Measurements from ENCODE around the gene UQCC3.

The UQCC3 gene

DNA sequence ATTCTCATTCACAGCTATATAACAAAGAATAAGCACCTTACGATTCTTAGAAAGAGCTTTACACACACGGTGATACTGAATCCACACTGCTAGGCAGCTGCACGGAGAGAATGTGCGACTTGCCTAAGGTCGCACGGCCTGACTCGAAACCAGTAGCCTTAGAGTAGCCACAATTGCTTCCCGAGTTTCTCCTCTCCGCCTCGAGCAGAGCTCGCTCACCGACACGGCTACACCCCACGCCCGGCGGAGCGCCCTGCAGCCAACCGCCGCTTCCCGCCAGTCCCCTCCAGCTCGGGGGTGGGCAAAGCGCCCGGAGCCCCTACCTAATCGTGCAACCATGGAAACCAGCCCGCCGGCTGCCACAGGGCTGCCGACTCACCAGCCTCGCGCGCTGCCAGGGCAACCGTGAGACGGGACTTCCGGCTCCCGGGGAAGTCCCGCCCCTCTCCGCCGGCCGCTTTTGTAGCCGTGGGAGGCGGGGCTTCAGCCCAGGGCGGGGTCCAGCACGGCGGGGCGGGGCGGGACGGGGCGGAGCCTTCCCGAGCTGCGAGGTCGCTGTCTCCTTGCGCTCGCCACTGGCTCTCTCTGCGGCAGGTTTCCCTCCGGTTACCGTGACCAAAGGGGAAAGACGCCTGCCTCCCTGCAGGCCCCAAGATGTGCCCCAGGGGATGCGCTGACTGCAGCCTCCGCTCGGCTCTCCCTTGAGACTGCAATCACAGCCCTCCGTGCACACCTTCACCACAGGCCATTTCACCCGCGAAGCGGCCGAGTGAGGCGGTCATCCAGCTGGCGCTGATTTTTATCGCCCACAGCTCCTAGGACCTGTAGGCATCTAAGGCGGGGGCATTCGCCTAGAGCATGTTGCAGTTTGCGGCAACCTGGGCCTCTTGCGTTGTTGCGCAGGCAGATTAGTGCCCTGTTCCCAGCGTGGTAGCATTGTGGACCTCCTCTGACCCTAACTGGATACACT is 34.7 kb downstream of the UQCC3 start:
- peak overlapping the region; percentile 97 for H3K4me2 ChIP-seq (ENCODE audit: insufficient read depth, low read length)
- peak; percentile 78 for ATAC-seq (ENCODE audit: insufficient read depth, low read depth)
- peak overlapping the region; percentile 94 for H2AFZ ChIP-seq (ENCODE audit: low read depth, low read length)
- DNase-seq: peak; percentile 97
- no peaks in the 10 kb centered on the region for H3K9me3 ChIP-seq (ENCODE audit: insufficient read depth, low read length, severe bottlenecking)
- H3K27ac ChIP-seq (ENCODE audit: low read length): peak overlapping the region; percentile 96
- H3K4me3 ChIP-seq (ENCODE audit: low read depth in 1 of 2, low read length in 2 of 2): peak overlapping the region; percentile 44 to 88
- TF ChIP-seq EZH2 (IDR thresholded peaks at IDR 0.05; ENCODE audit: borderline replicate concordance, low read depth, low read length, severe bottlenecking): no peak
- TF ChIP-seq, protein P1, sequence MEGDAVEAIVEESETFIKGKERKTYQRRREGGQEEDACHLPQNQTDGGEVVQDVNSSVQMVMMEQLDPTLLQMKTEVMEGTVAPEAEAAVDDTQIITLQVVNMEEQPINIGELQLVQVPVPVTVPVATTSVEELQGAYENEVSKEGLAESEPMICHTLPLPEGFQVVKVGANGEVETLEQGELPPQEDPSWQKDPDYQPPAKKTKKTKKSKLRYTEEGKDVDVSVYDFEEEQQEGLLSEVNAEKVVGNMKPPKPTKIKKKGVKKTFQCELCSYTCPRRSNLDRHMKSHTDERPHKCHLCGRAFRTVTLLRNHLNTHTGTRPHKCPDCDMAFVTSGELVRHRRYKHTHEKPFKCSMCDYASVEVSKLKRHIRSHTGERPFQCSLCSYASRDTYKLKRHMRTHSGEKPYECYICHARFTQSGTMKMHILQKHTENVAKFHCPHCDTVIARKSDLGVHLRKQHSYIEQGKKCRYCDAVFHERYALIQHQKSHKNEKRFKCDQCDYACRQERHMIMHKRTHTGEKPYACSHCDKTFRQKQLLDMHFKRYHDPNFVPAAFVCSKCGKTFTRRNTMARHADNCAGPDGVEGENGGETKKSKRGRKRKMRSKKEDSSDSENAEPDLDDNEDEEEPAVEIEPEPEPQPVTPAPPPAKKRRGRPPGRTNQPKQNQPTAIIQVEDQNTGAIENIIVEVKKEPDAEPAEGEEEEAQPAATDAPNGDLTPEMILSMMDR (IDR thresholded peaks at IDR 0.05; ENCODE audit: borderline replicate concordance, extremely low read depth, low read length, poor library complexity, severe bottlenecking): no peak
- H3K36me3 ChIP-seq (ENCODE audit: insufficient read depth, low read length): peaks cover 14% of the 10 kb centered on the region
- peaks cover 52% of the 10 kb centered on the region for H3K4me1 ChIP-seq (ENCODE audit: insufficient read depth, low read length)
- H3K79me2 ChIP-seq (ENCODE audit: insufficient read depth, low read length): peaks cover 22% of the 10 kb centered on the region
- H4K20me1 ChIP-seq (ENCODE audit: insufficient read depth, low read length): no peaks in the 10 kb centered on the region
- H3K27me3 ChIP-seq (ENCODE audit: insufficient read depth, low read length, poor library complexity): no peaks in the 10 kb centered on the region
- H3K9ac ChIP-seq (ENCODE audit: low read depth, low read length): peak overlapping the region; percentile 83

DNA sequence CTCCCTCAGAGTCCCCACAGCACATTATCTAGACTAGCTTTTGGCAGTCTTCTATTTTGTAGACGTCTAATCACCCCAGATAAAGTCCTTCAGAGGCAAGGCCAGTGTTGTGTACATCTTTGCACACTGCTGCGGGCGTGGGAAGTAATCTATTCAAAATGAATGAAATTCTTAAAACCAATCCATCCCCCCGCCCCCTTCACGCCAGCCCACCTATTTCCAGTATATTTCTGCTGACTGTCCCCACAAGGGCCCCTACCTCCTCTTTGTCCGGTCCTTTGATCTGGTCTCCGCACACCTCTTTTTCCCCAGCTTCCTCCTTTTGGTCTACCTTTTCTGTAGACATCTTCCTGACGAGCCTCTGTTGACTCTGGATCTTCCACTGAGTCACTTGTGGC is 35.4 kb downstream of the UQCC3 start:
- no peaks in the 10 kb centered on the region for H4K20me1 ChIP-seq (ENCODE audit: insufficient read depth, low read length)
- H2AFZ ChIP-seq (ENCODE audit: low read depth, low read length): peak overlapping the region; percentile 80
- DNase-seq (no peak), ATAC-seq (ENCODE audit: insufficient read depth, low read depth) (no peak)
- H3K27ac ChIP-seq (ENCODE audit: low read length): peak overlapping the region; percentile 72
- peak overlapping the region; percentile 97 for H3K4me2 ChIP-seq (ENCODE audit: insufficient read depth, low read length)
- peaks cover 22% of the 10 kb centered on the region for H3K79me2 ChIP-seq (ENCODE audit: insufficient read depth, low read length)
- H3K36me3 ChIP-seq (ENCODE audit: insufficient read depth, low read length): peaks cover 19% of the 10 kb centered on the region
- H3K9me3 ChIP-seq (ENCODE audit: insufficient read depth, low read length, severe bottlenecking): no peaks in the 10 kb centered on the region
- peak overlapping the region in 1 of 2 experiments; percentile 88; a peak in 2 of 4 replicates for H3K4me3 ChIP-seq (ENCODE audit: low read depth in 1 of 2, low read length in 2 of 2)
- peak overlapping the region; percentile 83 for H3K9ac ChIP-seq (ENCODE audit: low read depth, low read length)
- H3K27me3 ChIP-seq (ENCODE audit: insufficient read depth, low read length, poor library complexity): no peaks in the 10 kb centered on the region
- H3K4me1 ChIP-seq (ENCODE audit: insufficient read depth, low read length): peaks cover 52% of the 10 kb centered on the region
- TF ChIP-seq, protein P1 (IDR thresholded peaks at IDR 0.05; ENCODE audit: borderline replicate concordance, extremely low read depth, low read length, poor library complexity, severe bottlenecking): no peak
- TF ChIP-seq EZH2 (IDR thresholded peaks at IDR 0.05; ENCODE audit: borderline replicate concordance, low read depth, low read length, severe bottlenecking): no peak

DNA sequence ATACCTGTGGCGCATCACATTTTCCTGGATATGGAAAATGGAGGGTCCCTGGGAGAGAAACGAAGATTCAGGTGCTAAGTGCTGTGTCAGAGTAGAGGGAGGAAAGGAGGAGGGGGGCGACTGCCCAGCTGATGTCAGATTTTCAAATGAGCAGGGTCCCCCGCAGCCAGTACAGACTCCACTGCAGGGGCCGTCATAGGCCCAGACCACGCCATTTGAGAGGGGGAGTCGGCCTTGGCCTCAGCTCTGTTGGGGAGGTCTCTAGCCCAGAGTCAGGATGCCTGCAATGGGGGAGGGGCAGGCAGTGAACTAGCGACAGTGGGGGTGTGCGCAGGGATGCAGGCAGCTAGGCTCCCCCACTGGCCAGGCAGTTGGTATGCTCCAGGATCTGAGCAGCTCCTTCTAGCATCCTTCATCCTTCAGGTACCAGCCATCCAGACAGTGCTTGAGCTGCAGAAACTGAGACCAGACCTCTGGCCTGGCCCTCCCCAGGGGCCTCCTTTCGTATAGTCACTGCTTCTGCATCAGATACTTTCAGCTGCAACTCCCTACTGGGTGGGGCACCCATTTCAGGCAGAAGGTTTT is 35.9 kb downstream of the UQCC3 start, which contains the start of the genes BSCL2 and GNG3:
TSS of gene BSCL2 (minus strand) at position 148 of the 585 bp plus-strand sequence. CDS start 229 bp downstream, outside the sequence.
TSS of gene GNG3 (plus strand) at position 400 of the 585 bp plus-strand sequence. CDS start 620 bp downstream, outside the sequence.
- no peak for ATAC-seq (ENCODE audit: insufficient read depth, low read depth)
- H3K79me2 ChIP-seq (ENCODE audit: insufficient read depth, low read length): peaks cover 22% of the 10 kb centered on the region
- H3K27ac ChIP-seq (ENCODE audit: low read length): peak within 1 kb of the TSS; percentile 81
- no peaks in the 10 kb centered on the region for H3K27me3 ChIP-seq (ENCODE audit: insufficient read depth, low read length, poor library complexity)
- H3K9ac ChIP-seq (ENCODE audit: low read depth, low read length): peak within 1 kb of the TSS; percentile 83
- H2AFZ ChIP-seq (ENCODE audit: low read depth, low read length): peak within 1 kb of the TSS; percentile 80
- DNase-seq: peak; percentile 40
- H3K4me1 ChIP-seq (ENCODE audit: insufficient read depth, low read length): peaks cover 52% of the 10 kb centered on the region
- TF ChIP-seq EZH2 (IDR thresholded peaks at IDR 0.05; ENCODE audit: borderline replicate concordance, low read depth, low read length, severe bottlenecking): no peak
- TF ChIP-seq, protein P1 (IDR thresholded peaks at IDR 0.05; ENCODE audit: borderline replicate concordance, extremely low read depth, low read length, poor library complexity, severe bottlenecking): no peak
- H4K20me1 ChIP-seq (ENCODE audit: insufficient read depth, low read length): no peaks in the 10 kb centered on the region
- H3K4me3 ChIP-seq (ENCODE audit: low read depth in 1 of 2, low read length in 2 of 2): peak within 1 kb of the TSS in 1 of 2 experiments; percentile 88; a peak in 3 of 4 replicates
- H3K9me3 ChIP-seq (ENCODE audit: insufficient read depth, low read length, severe bottlenecking): no peaks in the 10 kb centered on the region
- H3K36me3 ChIP-seq (ENCODE audit: insufficient read depth, low read length): peaks cover 23% of the 10 kb centered on the region
- peak within 1 kb of the TSS; percentile 97 for H3K4me2 ChIP-seq (ENCODE audit: insufficient read depth, low read length)

All from DND-41 (cell line).